K562 (cell line): ENCODE results near the gene SNCB. TPM values are rescaled to one million over a fixed set of nuclear protein-coding genes. Genes with fewer than 3 reads are reported as not detected.

Experiments used
- ATF6 ChIP-seq: sonication (generic); formaldehyde crosslinking; IDR thresholded peaks from 2 replicates; pipeline ENCODE4 v1.4.0; 2020; ENCODE audit warnings: mild to moderate bottlenecking, missing genetic modification reagents
- CBX3 ChIP-seq, 2 experiments: IDR thresholded peaks; 1 replicate in 1 of 2; 2 replicates in 1 of 2; pipeline ENCODE4 v1.6.1; 2012; ENCODE audit warnings: inconsistent platforms in 2 of 2, low read length in 2 of 2, borderline replicate concordance in 1 of 2, control low read depth in 1 of 2
- CREB3L1 ChIP-seq: fragments of 450-650 bp; IDR thresholded peaks from 2 replicates; pipeline ENCODE4 v1.6.1; 2014; ENCODE audit warnings: low read depth, mild to moderate bottlenecking, moderate library complexity, borderline replicate concordance
- HNRNPK ChIP-seq: fragments of 200-400 bp; formaldehyde crosslinking; IDR thresholded peaks from one replicate; pipeline ENCODE4 v1.6.1; 2018; ENCODE audit warnings: mild to moderate bottlenecking, low read depth, low read length; ENCODE audit not compliant: poor library complexity, severe bottlenecking
- PHTF2 ChIP-seq: fragments of 250-450 bp; sonication (Bioruptor Pico); IDR thresholded peaks from 2 replicates; pipeline ENCODE4 v1.5.0; 2021; ENCODE audit warnings: mild to moderate bottlenecking
- PRMT5 ChIP-seq: sonication (generic); formaldehyde crosslinking; IDR thresholded peaks from 2 replicates; pipeline ENCODE4 v1.5.0; 2020; ENCODE audit warnings: missing genetic modification reagents
- RB1 ChIP-seq: fragments of 450-650 bp; IDR thresholded peaks from 2 replicates; pipeline ENCODE4 v1.6.1; 2017; ENCODE audit warnings: low read depth, mild to moderate bottlenecking
- SOX6 ChIP-seq: fragments of 450-650 bp; IDR thresholded peaks from 2 replicates; pipeline ENCODE4 v1.6.1; 2014; ENCODE audit warnings: mild to moderate bottlenecking
- ZBTB12 ChIP-seq: fragments of 250-450 bp; sonication (Bioruptor Pico); IDR thresholded peaks from 2 replicates; pipeline ENCODE4 v1.4.0; 2020
- polyA plus RNA-seq, 8 experiments: library from polyadenylated mRNA; depleted of rRNA in 4 of 8; stranded (reverse) in 5 of 8; unstranded in 3 of 8; fragments of >200 nt; fragmentation: Nextera tagmentation in 2 of 8; fragmentation: Illumina TruSeq in 1 of 8; extraction: Ambion mirVana in 2 of 8; extraction: Trizol in 1 of 8; gene quantifications; 2 replicates each; pipeline versions ENCODE4 v1.2.1 to v1.2.3, GENCODE V29; 2011 to 2014; ENCODE audit warnings: inconsistent platforms in 1 of 8, missing spikeins in 1 of 8
- total RNA-seq, 7 experiments: library from RNA; depleted of rRNA in 6 of 7; stranded (reverse); fragments of >200 nt in 6 of 7; fragmentation: Illumina TruSeq in 2 of 7; extraction: Trizol in 2 of 7; gene quantifications; 2 replicates each; pipeline versions ENCODE4 v1.2.1 to v1.2.3, GENCODE V29; 2011 to 2021; ENCODE audit warnings: low replicate concordance in 1 of 7
- TF ChIP-seq, protein P1 (sequence below): fragments of 450-650 bp; IDR thresholded peaks from 2 replicates; pipeline ENCODE4 v1.7.0; 2016; ENCODE audit warnings: borderline replicate concordance
- TF ChIP-seq, protein P2 (sequence below): fragments of 250-450 bp; sonication (Bioruptor Pico); IDR thresholded peaks from 2 replicates; pipeline ENCODE4 v1.8.0; 2022; ENCODE audit warnings: moderate library complexity, mild to moderate bottlenecking, inconsistent platforms
- TF ChIP-seq, protein P3 (sequence below): fragments of 250-450 bp; sonication (Bioruptor Pico); IDR thresholded peaks from 2 replicates; pipeline ENCODE4 v1.4.0; 2020; ENCODE audit warnings: mild to moderate bottlenecking, moderate library complexity
- TF ChIP-seq, protein P4 (sequence below), 2 experiments: IDR thresholded peaks in 1 of 2; conservative IDR thresholded peaks in 1 of 2; 2 replicates each; pipeline ENCODE4 v1.6.1; 2016; ENCODE audit warnings: low read depth in 2 of 2, mild to moderate bottlenecking in 1 of 2, missing compliant biosample characterization in 1 of 2, missing genetic modification characterization in 1 of 2, moderate library complexity in 1 of 2

The SNCB gene
- total and polyA plus RNA-seq, 9 of the 15 experiments (the other 6 are each of a cell fraction or from before 2014, with no cell fraction given), result not detected

DNA sequence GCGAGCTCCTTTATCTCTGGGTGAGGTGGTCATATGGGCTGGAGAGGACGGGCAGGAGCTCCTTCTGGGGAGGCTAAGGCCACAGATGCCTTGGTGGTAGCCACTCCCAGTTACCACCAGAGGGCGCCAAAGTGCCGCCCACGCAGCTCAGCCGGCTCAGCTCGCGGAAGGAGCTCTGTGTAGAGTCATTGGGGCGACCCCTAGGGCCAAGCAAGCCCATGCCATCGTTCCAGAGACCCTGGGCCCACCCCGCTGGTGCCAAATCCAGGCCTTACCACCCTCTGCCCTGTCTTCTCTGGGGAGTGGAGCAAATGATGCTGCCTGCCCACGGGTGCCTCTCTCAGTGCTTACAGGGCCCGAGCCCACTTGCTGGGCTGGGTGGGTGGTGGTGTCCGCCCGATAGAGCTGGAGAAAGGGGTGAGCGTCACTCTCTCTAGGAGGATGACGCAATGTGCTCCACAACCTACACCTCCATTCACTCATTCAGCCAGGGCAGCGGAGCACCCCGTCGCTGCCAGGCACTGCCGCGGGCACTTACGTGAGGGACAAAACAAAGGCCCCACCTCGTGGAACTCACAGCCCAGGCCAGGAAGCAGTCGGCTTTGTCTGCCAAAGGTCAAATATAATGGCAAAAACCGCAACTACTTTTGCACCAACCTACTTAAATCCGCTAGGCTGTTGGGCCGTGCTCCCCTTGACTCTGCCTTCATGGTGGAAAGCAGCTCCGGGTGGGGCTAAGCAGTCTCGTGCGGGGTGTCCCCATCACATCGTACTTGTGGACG lies 30.7 kb upstream of the SNCB start (continued):
- TF ChIP-seq ZBTB12 (CRISPR knock-in tag) (no peak), RB1 (peak; percentile 79), SOX6 (no peak), PRMT5 (no peak), CBX3 (IDR thresholded peaks at IDR 0.05; ENCODE audit: borderline replicate concordance in 1 of 2, low read length in 2 of 2) (no peak), HNRNPK (no peak), PHTF2 (no peak), CREB3L1 (no peak), ATF6 (CRISPR knock-in tag) (no peak)
- TF ChIP-seq, protein P1, sequence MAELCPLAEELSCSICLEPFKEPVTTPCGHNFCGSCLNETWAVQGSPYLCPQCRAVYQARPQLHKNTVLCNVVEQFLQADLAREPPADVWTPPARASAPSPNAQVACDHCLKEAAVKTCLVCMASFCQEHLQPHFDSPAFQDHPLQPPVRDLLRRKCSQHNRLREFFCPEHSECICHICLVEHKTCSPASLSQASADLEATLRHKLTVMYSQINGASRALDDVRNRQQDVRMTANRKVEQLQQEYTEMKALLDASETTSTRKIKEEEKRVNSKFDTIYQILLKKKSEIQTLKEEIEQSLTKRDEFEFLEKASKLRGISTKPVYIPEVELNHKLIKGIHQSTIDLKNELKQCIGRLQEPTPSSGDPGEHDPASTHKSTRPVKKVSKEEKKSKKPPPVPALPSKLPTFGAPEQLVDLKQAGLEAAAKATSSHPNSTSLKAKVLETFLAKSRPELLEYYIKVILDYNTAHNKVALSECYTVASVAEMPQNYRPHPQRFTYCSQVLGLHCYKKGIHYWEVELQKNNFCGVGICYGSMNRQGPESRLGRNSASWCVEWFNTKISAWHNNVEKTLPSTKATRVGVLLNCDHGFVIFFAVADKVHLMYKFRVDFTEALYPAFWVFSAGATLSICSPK, result no peak
- TF ChIP-seq, protein P2, sequence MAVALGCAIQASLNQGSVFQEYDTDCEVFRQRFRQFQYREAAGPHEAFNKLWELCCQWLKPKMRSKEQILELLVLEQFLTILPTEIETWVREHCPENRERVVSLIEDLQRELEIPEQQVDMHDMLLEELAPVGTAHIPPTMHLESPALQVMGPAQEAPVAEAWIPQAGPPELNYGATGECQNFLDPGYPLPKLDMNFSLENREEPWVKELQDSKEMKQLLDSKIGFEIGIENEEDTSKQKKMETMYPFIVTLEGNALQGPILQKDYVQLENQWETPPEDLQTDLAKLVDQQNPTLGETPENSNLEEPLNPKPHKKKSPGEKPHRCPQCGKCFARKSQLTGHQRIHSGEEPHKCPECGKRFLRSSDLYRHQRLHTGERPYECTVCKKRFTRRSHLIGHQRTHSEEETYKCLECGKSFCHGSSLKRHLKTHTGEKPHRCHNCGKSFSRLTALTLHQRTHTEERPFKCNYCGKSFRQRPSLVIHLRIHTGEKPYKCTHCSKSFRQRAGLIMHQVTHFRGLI (CRISPR knock-in tag), result no peak
- TF ChIP-seq, protein P3, sequence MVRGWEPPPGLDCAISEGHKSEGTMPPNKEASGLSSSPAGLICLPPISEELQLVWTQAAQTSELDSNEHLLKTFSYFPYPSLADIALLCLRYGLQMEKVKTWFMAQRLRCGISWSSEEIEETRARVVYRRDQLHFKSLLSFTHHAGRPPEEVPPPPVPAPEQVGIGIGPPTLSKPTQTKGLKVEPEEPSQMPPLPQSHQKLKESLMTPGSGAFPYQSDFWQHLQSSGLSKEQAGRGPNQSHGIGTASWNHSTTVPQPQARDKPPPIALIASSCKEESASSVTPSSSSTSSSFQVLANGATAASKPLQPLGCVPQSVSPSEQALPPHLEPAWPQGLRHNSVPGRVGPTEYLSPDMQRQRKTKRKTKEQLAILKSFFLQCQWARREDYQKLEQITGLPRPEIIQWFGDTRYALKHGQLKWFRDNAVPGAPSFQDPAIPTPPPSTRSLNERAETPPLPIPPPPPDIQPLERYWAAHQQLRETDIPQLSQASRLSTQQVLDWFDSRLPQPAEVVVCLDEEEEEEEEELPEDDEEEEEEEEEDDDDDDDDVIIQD, result no peak
- TF ChIP-seq, protein P4, sequence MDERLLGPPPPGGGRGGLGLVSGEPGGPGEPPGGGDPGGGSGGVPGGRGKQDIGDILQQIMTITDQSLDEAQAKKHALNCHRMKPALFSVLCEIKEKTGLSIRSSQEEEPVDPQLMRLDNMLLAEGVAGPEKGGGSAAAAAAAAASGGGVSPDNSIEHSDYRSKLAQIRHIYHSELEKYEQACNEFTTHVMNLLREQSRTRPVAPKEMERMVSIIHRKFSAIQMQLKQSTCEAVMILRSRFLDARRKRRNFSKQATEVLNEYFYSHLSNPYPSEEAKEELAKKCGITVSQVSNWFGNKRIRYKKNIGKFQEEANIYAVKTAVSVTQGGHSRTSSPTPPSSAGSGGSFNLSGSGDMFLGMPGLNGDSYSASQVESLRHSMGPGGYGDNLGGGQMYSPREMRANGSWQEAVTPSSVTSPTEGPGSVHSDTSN (CRISPR knock-in tag; IDR thresholded peaks at IDR 0.05; ENCODE audit: low read depth), result no peak
- TF ChIP-seq, protein P4 (tag; conservative IDR thresholded peaks at IDR 0.05; ENCODE audit: low read depth), result no peak
